ENCODE measurements around the gene DAPK1.

DNA sequence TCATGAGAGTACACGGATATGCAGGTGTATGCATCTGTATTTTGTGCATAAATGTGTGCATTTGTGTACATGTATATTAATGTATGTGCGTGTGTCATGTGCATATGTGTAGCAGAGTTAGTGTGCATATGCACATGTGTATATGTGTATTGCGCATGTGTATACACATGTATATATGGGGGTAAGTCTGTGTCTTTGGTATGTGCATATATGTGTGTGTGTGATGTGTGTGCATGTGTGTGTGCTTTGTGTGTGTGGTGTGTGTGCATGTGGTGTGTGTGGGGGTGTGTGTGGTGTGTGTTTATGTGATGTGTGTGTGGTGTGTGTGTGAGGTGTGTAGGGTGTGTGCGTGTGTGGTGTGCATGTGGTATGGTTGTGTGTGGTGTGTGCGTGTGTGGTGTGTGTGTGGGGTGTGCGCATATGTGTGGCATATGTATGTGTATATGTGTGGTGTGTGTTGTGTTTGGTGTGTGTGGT lies 215.2 kb downstream of the DAPK1 start:
- TF ChIP-seq POLR2A (IDR thresholded peaks at IDR 0.05): no peak
- TF ChIP-seq, protein P1, sequence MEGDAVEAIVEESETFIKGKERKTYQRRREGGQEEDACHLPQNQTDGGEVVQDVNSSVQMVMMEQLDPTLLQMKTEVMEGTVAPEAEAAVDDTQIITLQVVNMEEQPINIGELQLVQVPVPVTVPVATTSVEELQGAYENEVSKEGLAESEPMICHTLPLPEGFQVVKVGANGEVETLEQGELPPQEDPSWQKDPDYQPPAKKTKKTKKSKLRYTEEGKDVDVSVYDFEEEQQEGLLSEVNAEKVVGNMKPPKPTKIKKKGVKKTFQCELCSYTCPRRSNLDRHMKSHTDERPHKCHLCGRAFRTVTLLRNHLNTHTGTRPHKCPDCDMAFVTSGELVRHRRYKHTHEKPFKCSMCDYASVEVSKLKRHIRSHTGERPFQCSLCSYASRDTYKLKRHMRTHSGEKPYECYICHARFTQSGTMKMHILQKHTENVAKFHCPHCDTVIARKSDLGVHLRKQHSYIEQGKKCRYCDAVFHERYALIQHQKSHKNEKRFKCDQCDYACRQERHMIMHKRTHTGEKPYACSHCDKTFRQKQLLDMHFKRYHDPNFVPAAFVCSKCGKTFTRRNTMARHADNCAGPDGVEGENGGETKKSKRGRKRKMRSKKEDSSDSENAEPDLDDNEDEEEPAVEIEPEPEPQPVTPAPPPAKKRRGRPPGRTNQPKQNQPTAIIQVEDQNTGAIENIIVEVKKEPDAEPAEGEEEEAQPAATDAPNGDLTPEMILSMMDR (IDR thresholded peaks at IDR 0.05): no peak

All from testis (tissue), 2 donors.